Neuronal stem cell (in vitro differentiated cells): ENCODE measurements around the gene KIF26B.

Experiments
- DNase-seq: peaks from one replicate; pipeline ENCODE4 v3.0.0-alpha.2; 2013; ENCODE audit warnings: low spot score
- H2AFZ ChIP-seq: one replicate; pipeline ENCODE4 v1.6.1; 2013; ENCODE audit warnings: mild to moderate bottlenecking, low read length, inconsistent platforms
- H2AK5ac ChIP-seq: 2 replicates; pipeline ENCODE4 v1.6.1; 2013; ENCODE audit warnings: low read depth, mild to moderate bottlenecking, inconsistent platforms, low read length, moderate library complexity, mixed read lengths
- H2BK120ac ChIP-seq: 2 replicates; pipeline ENCODE4 v1.6.1; 2013; ENCODE audit warnings: low read depth, mild to moderate bottlenecking, inconsistent platforms, low read length, moderate library complexity, mixed read lengths
- H2BK12ac ChIP-seq: one replicate; pipeline ENCODE4 v1.6.1; 2013; ENCODE audit warnings: low read length, inconsistent platforms
- H2BK15ac ChIP-seq: 2 replicates; pipeline ENCODE4 v1.6.1; 2013; ENCODE audit warnings: mild to moderate bottlenecking, low read length, inconsistent platforms, mixed read lengths
- H2BK5ac ChIP-seq: one replicate; pipeline ENCODE4 v1.6.1; 2013; ENCODE audit warnings: inconsistent platforms, mild to moderate bottlenecking, low read length, moderate library complexity
- H3K14ac ChIP-seq: one replicate; pipeline ENCODE4 v1.6.1; 2013; ENCODE audit warnings: low read length, inconsistent platforms
- H3K18ac ChIP-seq: 2 replicates; pipeline ENCODE4 v1.6.1; 2013; ENCODE audit warnings: low read length, inconsistent platforms
- H3K23ac ChIP-seq: 2 replicates; pipeline ENCODE4 v1.6.1; 2013; ENCODE audit warnings: low read depth, mild to moderate bottlenecking, mixed read lengths, low read length, inconsistent platforms; ENCODE audit not compliant: poor library complexity
- H3K27ac ChIP-seq: replicated peaks from 3 replicates; pipeline ENCODE4 v1.5.1; 2013; ENCODE audit warnings: low read length, inconsistent platforms
- H3K27me3 ChIP-seq, 3 experiments: 2 replicates each; pipeline ENCODE4 v1.6.1; 2013; ENCODE audit warnings: low read length in 3 of 3, mild to moderate bottlenecking in 2 of 3, inconsistent platforms in 1 of 3, low read depth in 1 of 3, mixed read lengths in 1 of 3, moderate library complexity in 1 of 3; ENCODE audit not compliant: control insufficient read depth in 3 of 3, insufficient read depth in 3 of 3
- H3K36me3 ChIP-seq, 2 donors: replicated peaks in 1 of 2; 2 replicates each; pipeline ENCODE4 v1.6.1; 2013; ENCODE audit warnings: low read length in 2 of 2; ENCODE audit not compliant: control insufficient read depth in 2 of 2, insufficient read depth in 2 of 2
- H3K4ac ChIP-seq: 2 replicates; pipeline ENCODE4 v1.6.1; 2013; ENCODE audit warnings: inconsistent platforms, mild to moderate bottlenecking, low read length, moderate library complexity
- H3K4me1 ChIP-seq, 2 donors: 1 replicate in 1 of 2; 2 replicates in 1 of 2; pipeline ENCODE4 v1.6.1; 2013; ENCODE audit warnings: low read length in 2 of 2, low read depth in 1 of 2; ENCODE audit not compliant: control insufficient read depth in 2 of 2, insufficient read depth in 1 of 2
- H3K4me2 ChIP-seq: one replicate; pipeline ENCODE4 v1.6.1; 2013; ENCODE audit warnings: mild to moderate bottlenecking, low read length, inconsistent platforms; ENCODE audit not compliant: insufficient read depth, poor library complexity, severe bottlenecking
- H3K4me3 ChIP-seq, 2 donors: 2 replicates each; pipeline ENCODE4 v1.5.1; 2013; ENCODE audit warnings: low read length in 2 of 2, mild to moderate bottlenecking in 2 of 2, inconsistent platforms in 1 of 2, moderate library complexity in 1 of 2
- H3K79me1 ChIP-seq: one replicate; pipeline ENCODE4 v1.6.1; 2013; ENCODE audit warnings: low read depth, mild to moderate bottlenecking, inconsistent platforms, low read length, moderate library complexity
- H3K9ac ChIP-seq: one replicate; pipeline ENCODE4 v1.6.1; 2013; ENCODE audit warnings: mild to moderate bottlenecking, low read depth, low read length, inconsistent platforms; ENCODE audit not compliant: poor library complexity
- H3K9me3 ChIP-seq, 2 donors: replicated peaks in 1 of 2; 2 replicates each; pipeline versions ENCODE3 to v1.6.1; 2013; ENCODE audit warnings: low read length in 2 of 2, mild to moderate bottlenecking in 2 of 2, inconsistent platforms in 1 of 2, low read depth in 1 of 2, mixed read lengths in 1 of 2, moderate library complexity in 1 of 2; ENCODE audit not compliant: control insufficient read depth in 2 of 2, insufficient read depth in 1 of 2
- H4K8ac ChIP-seq: one replicate; pipeline ENCODE4 v1.6.1; 2013; ENCODE audit warnings: low read depth, mild to moderate bottlenecking, inconsistent platforms, low read length, moderate library complexity
- H4K91ac ChIP-seq: one replicate; pipeline ENCODE4 v1.6.1; 2013; ENCODE audit warnings: low read length, low read depth, mild to moderate bottlenecking, inconsistent platforms; ENCODE audit not compliant: poor library complexity
- WGBS, 2 donors: extraction: QIAGEN DNeasy Blood & Tissue Kit; methylation state at CpG; one replicate each; pipeline ENCODE4 v1.1.7; 2013; ENCODE audit warnings: missing lambda C conversion rate in 2 of 2, mixed read lengths in 1 of 2; ENCODE audit not compliant: insufficient read length in 2 of 2, insufficient replicate concordance in 1 of 2; ENCODE audit errors: extremely low coverage in 2 of 2; 5-methylcytosine and 5-hydroxymethylcytosine counted together

KIF26B gene

DNA sequence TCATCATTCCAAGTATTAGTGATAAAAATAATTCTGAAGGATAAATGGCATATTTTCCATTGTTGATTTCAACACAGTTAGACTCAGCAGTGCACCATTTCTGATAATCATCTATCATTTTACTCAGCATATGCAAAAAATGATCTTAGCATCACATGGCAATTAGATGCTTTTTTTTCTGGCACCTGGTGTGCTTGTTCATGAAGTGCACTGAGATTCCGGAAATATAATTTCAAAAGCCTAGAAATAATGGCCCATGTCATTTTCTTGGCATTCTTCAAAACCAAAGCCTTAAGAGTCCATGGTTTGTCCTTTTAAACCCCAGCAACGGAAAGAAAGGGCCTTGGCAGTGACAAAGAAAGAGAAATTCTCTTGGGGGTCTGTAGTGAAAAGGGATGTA, 278.8 kb downstream of the KIF26B start:
- no CpG with 5 or more reads among the region's 2 CpGs for WGBS, 2 donors
- Histone ChIP-seq H3K18ac (no peak overlapping the region), H2BK5ac (no peak overlapping the region), H3K9ac (no peak overlapping the region), H2AK5ac (no peak overlapping the region), H3K9me3 (peaks cover 0 to 3% of the 10 kb centered on the region in 2 donors), H3K14ac (no peak overlapping the region), H3K27me3 (no peaks in the 10 kb centered on the region), H3K23ac (no peak overlapping the region), H3K4me1 (no peaks in the 10 kb centered on the region), H4K8ac (no peak overlapping the region), H3K27ac (no peak overlapping the region), H3K79me1 (no peaks in the 10 kb centered on the region), H3K36me3 (no peaks in the 10 kb centered on the region), H3K4me2 (no peak overlapping the region), H3K4me3 (no peak overlapping the region), H4K91ac (no peak overlapping the region), H2BK120ac (no peak overlapping the region), H2AFZ (no peak overlapping the region), H2BK15ac (no peak overlapping the region), H3K4ac (no peak overlapping the region), H2BK12ac (no peak overlapping the region)
- DNase-seq: no peak

- no peak overlapping the region for H2BK120ac ChIP-seq
- no CpG with 5 or more reads among the region's 1 CpG for WGBS, 2 donors
These were observed 279.5 kb downstream of the KIF26B start for GRCh38 chr1:245434280-245434679.

GRCh38 chr1:245436407-245436806, 281.6 kb downstream of the KIF26B start:
- no peak overlapping the region for H3K23ac ChIP-seq
- no peak overlapping the region for H3K14ac ChIP-seq
- H2BK12ac ChIP-seq: no peak overlapping the region
- no peak overlapping the region for H2BK5ac ChIP-seq
- no peak for DNase-seq
- H4K8ac ChIP-seq: no peak overlapping the region
- H3K36me3 ChIP-seq: no peaks in the 10 kb centered on the region
- no peak overlapping the region for H3K27ac ChIP-seq
- no peak overlapping the region for H2AFZ ChIP-seq
- no peak overlapping the region for H3K18ac ChIP-seq
- no peak overlapping the region for H2BK120ac ChIP-seq
- H2AK5ac ChIP-seq: no peak overlapping the region
- H4K91ac ChIP-seq: no peak overlapping the region
- no peaks in the 10 kb centered on the region for H3K27me3 ChIP-seq
- no peak overlapping the region for H3K4me2 ChIP-seq
- H3K4ac ChIP-seq: no peak overlapping the region
- H3K4me1 ChIP-seq: peaks cover 0 to 2% of the 10 kb centered on the region in 2 donors
- H3K9ac ChIP-seq: no peak overlapping the region
- WGBS, 2 donors: no CpG with 5 or more reads among the region's 4 CpGs
- no peaks in the 10 kb centered on the region for H3K79me1 ChIP-seq
- peak overlapping the region in 1 of 2 donors; percentile 5 for H3K4me3 ChIP-seq
- peaks cover 0 to 5% of the 10 kb centered on the region in 2 donors for H3K9me3 ChIP-seq
- H2BK15ac ChIP-seq: no peak overlapping the region

More at GRCh38 chr1:245434280-245434679, 279.5 kb downstream of the KIF26B start:
- Histone ChIP-seq H3K23ac (no peak overlapping the region), H3K27ac (no peak overlapping the region), H3K14ac (no peak overlapping the region), H3K18ac (no peak overlapping the region), H3K4me3 (no peak overlapping the region), H2AK5ac (no peak overlapping the region), H3K9me3 (peaks cover 0 to 3% of the 10 kb centered on the region in 2 donors), H4K91ac (no peak overlapping the region), H2BK12ac (no peak overlapping the region), H3K9ac (no peak overlapping the region), H3K36me3 (no peaks in the 10 kb centered on the region), H3K4ac (no peak overlapping the region), H3K4me1 (no peaks in the 10 kb centered on the region), H2BK15ac (no peak overlapping the region), H4K8ac (no peak overlapping the region), H3K79me1 (no peaks in the 10 kb centered on the region), H2BK5ac (no peak overlapping the region), H3K4me2 (no peak overlapping the region), H2AFZ (no peak overlapping the region), H3K27me3 (no peaks in the 10 kb centered on the region)
- no peak for DNase-seq

DNA sequence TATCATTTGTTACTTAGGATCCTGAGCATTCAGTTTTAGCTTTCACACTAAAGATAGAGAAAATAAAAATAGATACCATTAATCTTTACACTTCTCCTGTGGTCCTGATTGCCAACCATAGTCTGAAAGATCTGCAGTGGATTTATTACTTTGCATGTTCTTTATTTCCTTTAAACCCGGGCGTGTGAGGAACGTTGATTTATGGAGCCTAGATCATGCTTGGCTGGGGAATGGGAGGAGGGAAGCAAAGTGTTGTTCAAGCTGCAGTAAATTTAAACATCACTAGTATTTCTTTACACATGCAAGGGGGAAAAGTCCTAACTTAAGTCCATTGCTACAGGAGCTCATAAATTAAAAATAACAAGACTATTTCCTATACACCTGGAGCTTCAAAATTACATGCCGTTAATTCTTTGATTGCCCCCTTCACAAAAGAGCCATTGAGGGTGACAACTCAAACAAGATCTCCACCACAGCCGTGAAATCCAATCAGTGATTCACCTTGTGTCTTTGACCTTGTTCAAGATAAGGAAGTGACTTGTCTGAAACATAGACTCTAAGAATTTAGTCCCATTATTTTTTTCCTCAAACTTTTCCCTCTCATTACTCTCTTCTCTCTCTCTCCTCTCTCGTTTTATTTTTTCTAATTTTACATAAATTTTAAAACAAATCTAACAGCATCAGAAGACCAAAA, 282.7 kb downstream of the KIF26B start:
- Histone ChIP-seq H2AFZ (no peak overlapping the region), H2BK5ac (no peak overlapping the region), H3K27me3 (no peaks in the 10 kb centered on the region), H3K4ac (no peak overlapping the region), H3K9ac (no peak overlapping the region), H2BK120ac (no peak overlapping the region), H4K8ac (no peak overlapping the region), H2BK15ac (no peak overlapping the region), H2BK12ac (no peak overlapping the region), H3K79me1 (no peaks in the 10 kb centered on the region), H3K36me3 (no peaks in the 10 kb centered on the region), H3K23ac (no peak overlapping the region), H3K9me3 (peaks cover 0 to 5% of the 10 kb centered on the region in 2 donors), H2AK5ac (no peak overlapping the region), H3K27ac (no peak overlapping the region), H3K4me3 (no peak overlapping the region), H3K14ac (no peak overlapping the region), H3K4me1 (peaks cover 0 to 2% of the 10 kb centered on the region in 2 donors), H4K91ac (no peak overlapping the region), H3K4me2 (no peak overlapping the region), H3K18ac (no peak overlapping the region)
- no peak for DNase-seq
- 100% methylated on average over 1 of the region's 6 CpGs for WGBS, 2 donors
